Astrocyte (in vitro differentiated cells and primary cell): ENCODE results near the gene FARS2.

Experiments
- EZH2 ChIP-seq: IDR thresholded peaks from 2 replicates; pipeline ENCODE4 v1.6.1; 2012; ENCODE audit warnings: mild to moderate bottlenecking, low read length, inconsistent platforms; ENCODE audit not compliant: insufficient read depth
- TF ChIP-seq, protein P1 (sequence below): IDR thresholded peaks from 2 replicates; pipeline ENCODE4 v1.5.1; 2011; ENCODE audit warnings: low read depth, mild to moderate bottlenecking, inconsistent platforms, low read length, moderate library complexity; ENCODE audit not compliant: insufficient read depth

DNA sequence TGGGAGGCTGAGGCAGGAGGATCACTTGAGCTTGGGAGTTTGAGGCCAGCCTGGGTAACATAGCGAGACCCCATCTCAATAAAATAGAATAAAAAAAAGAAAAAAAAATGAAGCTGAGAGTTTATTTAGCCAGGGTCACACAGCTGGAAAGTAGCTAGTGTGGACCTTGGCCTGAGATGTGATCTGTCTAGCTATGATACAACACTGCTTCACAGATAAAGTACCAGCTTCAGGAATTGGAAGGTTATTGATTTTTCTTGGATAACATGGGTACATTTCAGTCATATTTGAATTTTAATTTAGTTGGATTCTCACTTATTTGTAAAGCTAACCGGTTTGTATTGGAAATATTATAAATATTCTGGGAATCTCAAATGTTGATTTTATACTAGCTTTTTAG, 5.1 kb downstream of the FARS2 start:
- TF ChIP-seq EZH2: no peak
- TF ChIP-seq, protein P1, sequence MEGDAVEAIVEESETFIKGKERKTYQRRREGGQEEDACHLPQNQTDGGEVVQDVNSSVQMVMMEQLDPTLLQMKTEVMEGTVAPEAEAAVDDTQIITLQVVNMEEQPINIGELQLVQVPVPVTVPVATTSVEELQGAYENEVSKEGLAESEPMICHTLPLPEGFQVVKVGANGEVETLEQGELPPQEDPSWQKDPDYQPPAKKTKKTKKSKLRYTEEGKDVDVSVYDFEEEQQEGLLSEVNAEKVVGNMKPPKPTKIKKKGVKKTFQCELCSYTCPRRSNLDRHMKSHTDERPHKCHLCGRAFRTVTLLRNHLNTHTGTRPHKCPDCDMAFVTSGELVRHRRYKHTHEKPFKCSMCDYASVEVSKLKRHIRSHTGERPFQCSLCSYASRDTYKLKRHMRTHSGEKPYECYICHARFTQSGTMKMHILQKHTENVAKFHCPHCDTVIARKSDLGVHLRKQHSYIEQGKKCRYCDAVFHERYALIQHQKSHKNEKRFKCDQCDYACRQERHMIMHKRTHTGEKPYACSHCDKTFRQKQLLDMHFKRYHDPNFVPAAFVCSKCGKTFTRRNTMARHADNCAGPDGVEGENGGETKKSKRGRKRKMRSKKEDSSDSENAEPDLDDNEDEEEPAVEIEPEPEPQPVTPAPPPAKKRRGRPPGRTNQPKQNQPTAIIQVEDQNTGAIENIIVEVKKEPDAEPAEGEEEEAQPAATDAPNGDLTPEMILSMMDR: no peak
